H1 (cell line): ENCODE data around the gene ZHX3.

Experiments used
- CHD2 ChIP-seq: IDR thresholded peaks from 2 replicates; pipeline ENCODE4 v1.6.1; 2012; ENCODE audit warnings: low read length, improper control_type of control experiment
- EGR1 ChIP-seq: IDR thresholded peaks from 2 replicates; pipeline ENCODE4 v1.6.1; 2011; ENCODE audit warnings: low read depth, low read length, borderline replicate concordance
- EZH2 ChIP-seq: fragments of 200-600 bp; sonication (generic); IDR thresholded peaks from 2 replicates; pipeline ENCODE4 v1.7.1; 2012; ENCODE audit warnings: low read depth, mild to moderate bottlenecking, moderate library complexity, low read length, inconsistent platforms; ENCODE audit not compliant: severe bottlenecking
- POLR2A ChIP-seq, 2 experiments: IDR thresholded peaks; 1 replicate in 1 of 2; 2 replicates in 1 of 2; pipeline ENCODE4 v1.6.1; 2011; ENCODE audit warnings: low read depth in 2 of 2, low read length in 2 of 2, mild to moderate bottlenecking in 2 of 2; ENCODE audit errors: control extremely low read depth in 1 of 2
- POLR2AphosphoS5 ChIP-seq: IDR thresholded peaks from 2 replicates; pipeline ENCODE4 v1.6.1; 2011; ENCODE audit warnings: low read depth, low read length
- POU5F1 ChIP-seq: IDR thresholded peaks from 2 replicates; pipeline ENCODE4 v1.6.1; 2011; ENCODE audit warnings: low read depth, mild to moderate bottlenecking, low read length, moderate library complexity
- RXRA ChIP-seq: IDR thresholded peaks from 2 replicates; pipeline ENCODE4 v1.6.1; 2011; ENCODE audit warnings: low read depth, mild to moderate bottlenecking, low read length, moderate library complexity; ENCODE audit not compliant: insufficient read depth
- TF ChIP-seq, protein P1 (sequence below), 3 experiments: IDR thresholded peaks; 1 replicate in 2 of 3; 2 replicates in 1 of 3; pipeline versions ENCODE4 v1.5.1 to v1.6.1; 2011; ENCODE audit warnings: low read length in 3 of 3, mild to moderate bottlenecking in 3 of 3, inconsistent platforms in 2 of 3, low read depth in 1 of 3, moderate library complexity in 1 of 3; ENCODE audit not compliant: insufficient read depth in 1 of 3; ENCODE audit errors: control extremely low read depth in 1 of 3
- TF ChIP-seq, protein P2 (sequence below): IDR thresholded peaks from 2 replicates; pipeline ENCODE4 v1.6.1; 2012; ENCODE audit warnings: inconsistent platforms

DNA sequence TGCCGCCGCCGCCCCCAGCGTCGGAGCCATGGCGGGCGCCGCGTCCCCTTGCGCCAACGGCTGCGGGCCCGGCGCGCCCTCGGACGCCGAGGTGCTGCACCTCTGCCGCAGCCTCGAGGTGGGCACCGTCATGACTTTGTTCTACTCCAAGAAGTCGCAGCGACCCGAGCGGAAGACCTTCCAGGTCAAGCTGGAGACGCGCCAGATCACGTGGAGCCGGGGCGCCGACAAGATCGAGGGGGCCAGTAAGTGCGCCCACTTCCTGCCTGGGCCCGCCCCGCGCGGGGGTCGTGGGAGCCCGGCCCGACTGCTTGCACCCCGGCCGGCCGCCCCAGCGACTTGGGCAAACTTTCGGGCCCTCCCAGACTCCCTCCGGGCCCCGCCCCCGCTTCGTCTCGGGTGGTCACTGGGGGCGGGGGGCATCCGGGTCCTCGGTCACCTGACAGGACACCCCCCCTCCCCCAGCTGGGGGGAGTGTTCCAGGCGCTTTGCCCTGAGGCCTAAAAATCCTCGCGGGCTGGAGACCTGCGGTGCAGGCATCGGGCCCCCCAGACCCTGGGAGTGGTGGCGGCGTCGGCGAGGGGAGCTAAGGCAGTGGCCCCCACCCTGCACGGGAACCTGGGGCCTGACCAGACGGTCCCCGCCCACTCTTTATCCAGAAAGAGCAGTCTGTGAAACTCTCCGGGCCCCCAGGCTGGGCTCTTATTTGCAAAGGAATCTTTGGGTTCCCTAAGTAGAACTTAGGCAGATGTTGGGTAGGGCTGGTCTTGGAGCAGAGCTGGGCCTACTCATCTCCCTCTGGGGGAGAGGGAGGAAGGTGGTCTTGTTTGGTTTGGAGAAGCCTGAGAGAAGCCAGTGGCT, 179.7 kb downstream of the ZHX3 start:
- TF ChIP-seq EZH2 (no peak), EGR1 (peak; percentile 67; the same call in 1 of the 2 replicates), POLR2AphosphoS5 (peak; percentile 69), POLR2A (IDR thresholded peaks at IDR 0.05; ENCODE audit: control extremely low read depth in 1 of 2, low read depth in 2 of 2, low read length in 2 of 2) (peak; percentile 83), CHD2 (no peak), RXRA (no peak), POU5F1 (no peak)
- TF ChIP-seq, protein P1, sequence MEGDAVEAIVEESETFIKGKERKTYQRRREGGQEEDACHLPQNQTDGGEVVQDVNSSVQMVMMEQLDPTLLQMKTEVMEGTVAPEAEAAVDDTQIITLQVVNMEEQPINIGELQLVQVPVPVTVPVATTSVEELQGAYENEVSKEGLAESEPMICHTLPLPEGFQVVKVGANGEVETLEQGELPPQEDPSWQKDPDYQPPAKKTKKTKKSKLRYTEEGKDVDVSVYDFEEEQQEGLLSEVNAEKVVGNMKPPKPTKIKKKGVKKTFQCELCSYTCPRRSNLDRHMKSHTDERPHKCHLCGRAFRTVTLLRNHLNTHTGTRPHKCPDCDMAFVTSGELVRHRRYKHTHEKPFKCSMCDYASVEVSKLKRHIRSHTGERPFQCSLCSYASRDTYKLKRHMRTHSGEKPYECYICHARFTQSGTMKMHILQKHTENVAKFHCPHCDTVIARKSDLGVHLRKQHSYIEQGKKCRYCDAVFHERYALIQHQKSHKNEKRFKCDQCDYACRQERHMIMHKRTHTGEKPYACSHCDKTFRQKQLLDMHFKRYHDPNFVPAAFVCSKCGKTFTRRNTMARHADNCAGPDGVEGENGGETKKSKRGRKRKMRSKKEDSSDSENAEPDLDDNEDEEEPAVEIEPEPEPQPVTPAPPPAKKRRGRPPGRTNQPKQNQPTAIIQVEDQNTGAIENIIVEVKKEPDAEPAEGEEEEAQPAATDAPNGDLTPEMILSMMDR (IDR thresholded peaks at IDR 0.05; ENCODE audit: control extremely low read depth in 1 of 3, insufficient read depth in 1 of 3, low read depth in 1 of 3, low read length in 3 of 3), result no peak
- TF ChIP-seq, protein P2, sequence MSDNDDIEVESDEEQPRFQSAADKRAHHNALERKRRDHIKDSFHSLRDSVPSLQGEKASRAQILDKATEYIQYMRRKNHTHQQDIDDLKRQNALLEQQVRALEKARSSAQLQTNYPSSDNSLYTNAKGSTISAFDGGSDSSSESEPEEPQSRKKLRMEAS, result peak; percentile 22; the same call in 1 of the 2 replicates
